ENCODE data around the gene SLC25A19. TPM values are rescaled to one million over a fixed set of nuclear protein-coding genes. Genes with fewer than 3 reads are reported as not detected.
A peak's percentile ranks its signal among the peaks of the same experiment; 100 is the strongest.
"Not testable (repeated sequence)": the region's sequence is repeated elsewhere in the genome, so short reads cannot be mapped to it uniquely, and the experiment has no call there.

Gene SLC25A19
- total and polyA plus RNA-seq, 3 donors from 2014 or later, result 34.3 to 98.0 (median 44.6) TPM

DNA sequence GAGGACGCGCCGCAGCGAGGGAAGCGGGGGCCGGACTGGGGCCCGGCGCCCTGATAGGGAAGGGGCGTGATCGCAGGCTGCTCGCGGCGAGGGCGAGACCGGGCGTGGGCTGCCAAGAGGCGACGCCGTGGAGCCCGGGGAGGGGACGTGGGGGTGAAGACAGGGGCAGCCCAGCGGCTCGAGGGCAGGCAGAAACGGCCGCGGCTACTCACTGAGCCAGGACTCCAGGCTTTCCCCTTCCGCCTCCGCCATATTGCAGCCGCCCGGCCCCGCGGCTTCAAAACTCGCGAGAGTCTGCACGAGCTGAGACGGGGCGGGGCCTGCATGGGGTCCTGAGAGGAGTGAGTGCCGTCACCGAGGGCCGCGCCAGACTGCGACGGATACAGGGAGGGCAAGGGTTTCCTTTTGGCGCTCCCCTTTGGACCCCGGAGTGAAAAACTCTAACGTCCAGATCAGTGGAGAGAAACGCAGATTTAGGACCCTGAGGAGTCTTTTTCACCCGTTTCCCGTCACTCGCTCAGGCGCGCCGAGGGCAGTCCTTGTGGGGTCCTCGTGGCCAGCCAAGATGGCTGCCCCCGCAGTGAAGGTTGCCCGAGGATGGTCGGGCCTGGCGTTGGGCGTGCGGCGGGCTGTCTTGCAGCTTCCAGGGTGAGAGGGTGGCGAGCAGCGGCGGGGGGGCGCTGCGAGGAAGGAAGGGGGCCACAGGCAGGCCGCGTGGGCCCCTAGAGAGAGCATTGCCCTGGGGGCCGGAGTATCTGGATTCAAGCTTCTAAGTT is 27.7 kb downstream of the SLC25A19 start, which contains the start of the genes GGA3 and MRPS7:
GGA3 (minus strand) TSS at position 271 of the 776 bp plus-strand sequence; CDS start at position 252, 19 bp downstream.
MRPS7 (plus strand) TSS at position 544 of the 776 bp plus-strand sequence; CDS start at position 566, 22 bp downstream.
- no peaks in the 10 kb centered on the region for H3K36me3 ChIP-seq (ENCODE audit: low read depth, missing control alignments)
- intact Hi-C loops (cut with DNase I; ENCODE audit: low total_unique reads), result no loop called here
- no peaks in the 10 kb centered on the region for H3K27me3 ChIP-seq

GRCh38 chr17:75260641-75261335 is 28.4 kb downstream of the SLC25A19 start:
- Histone ChIP-seq H3K27ac (peak overlapping the region; percentile 83 to 99), H3K9me3 (no peaks in the 10 kb centered on the region), H3K4me3 (peak overlapping the region; percentile 94 to 100), H3K36me3 (ENCODE audit: low read depth, missing control alignments) (no peaks in the 10 kb centered on the region), H3K27me3 (no peaks in the 10 kb centered on the region), H3K4me1 (peaks cover 15% of the 10 kb centered on the region)
- WGBS, 2 donors, result 3% methylated on average over 14 to 31 of the region's 31 CpGs
- no peak for DNase-seq
- TF ChIP-seq CTCF (IDR thresholded peaks at IDR 0.05) (no peak), POLR2A (IDR thresholded peaks at IDR 0.05) (no peak)
- intact Hi-C loops (cut with DNase I; ENCODE audit: low total_unique reads), result no loop called here

More for the DNA sequence above, 27.7 kb downstream of the SLC25A19 start, which contains the start of the genes GGA3 and MRPS7:
- peaks cover 15% of the 10 kb centered on the region for H3K4me1 ChIP-seq
- peak within 1 kb of the TSS; percentile 83 to 99 for H3K27ac ChIP-seq
- no peaks in the 10 kb centered on the region for H3K9me3 ChIP-seq
- DNase-seq, result peak; percentile 97
- H3K4me3 ChIP-seq, result peak within 1 kb of the TSS; percentile 94 to 100
- 0 to 1% methylated on average over 17 to 68 of the region's 69 CpGs for WGBS, 2 donors
- peak in 1 of 3 experiments; percentile 17 for TF ChIP-seq CTCF (IDR thresholded peaks at IDR 0.05)
- no peak for TF ChIP-seq POLR2A (IDR thresholded peaks at IDR 0.05)

GRCh38 chr17:75257228-75257627 is 32.0 kb downstream of the SLC25A19 start:
- H3K4me3 ChIP-seq; H3K27me3 ChIP-seq; DNase-seq; H3K27ac ChIP-seq; H3K9me3 ChIP-seq; intact Hi-C loops (cut with DNase I; ENCODE audit: low total_unique reads); H3K36me3 ChIP-seq (ENCODE audit: low read depth, missing control alignments): not testable (repeated sequence)
- H3K4me1 ChIP-seq, result peaks cover 10% of the 10 kb centered on the region
- WGBS, 2 donors, result 69 to 72% methylated on average over 2 of the region's 2 CpGs

- DNase-seq; H3K9me3 ChIP-seq; H3K27me3 ChIP-seq; H3K4me3 ChIP-seq; H3K36me3 ChIP-seq (ENCODE audit: low read depth, missing control alignments); intact Hi-C loops (cut with DNase I; ENCODE audit: low total_unique reads); H3K27ac ChIP-seq: not testable (repeated sequence)
- peaks cover 10% of the 10 kb centered on the region for H3K4me1 ChIP-seq
- 83 to 86% methylated on average over 11 of the region's 11 CpGs for WGBS, 2 donors
Observed at GRCh38 chr17:75255954-75256698, 33.1 kb downstream of the SLC25A19 start.

DNA sequence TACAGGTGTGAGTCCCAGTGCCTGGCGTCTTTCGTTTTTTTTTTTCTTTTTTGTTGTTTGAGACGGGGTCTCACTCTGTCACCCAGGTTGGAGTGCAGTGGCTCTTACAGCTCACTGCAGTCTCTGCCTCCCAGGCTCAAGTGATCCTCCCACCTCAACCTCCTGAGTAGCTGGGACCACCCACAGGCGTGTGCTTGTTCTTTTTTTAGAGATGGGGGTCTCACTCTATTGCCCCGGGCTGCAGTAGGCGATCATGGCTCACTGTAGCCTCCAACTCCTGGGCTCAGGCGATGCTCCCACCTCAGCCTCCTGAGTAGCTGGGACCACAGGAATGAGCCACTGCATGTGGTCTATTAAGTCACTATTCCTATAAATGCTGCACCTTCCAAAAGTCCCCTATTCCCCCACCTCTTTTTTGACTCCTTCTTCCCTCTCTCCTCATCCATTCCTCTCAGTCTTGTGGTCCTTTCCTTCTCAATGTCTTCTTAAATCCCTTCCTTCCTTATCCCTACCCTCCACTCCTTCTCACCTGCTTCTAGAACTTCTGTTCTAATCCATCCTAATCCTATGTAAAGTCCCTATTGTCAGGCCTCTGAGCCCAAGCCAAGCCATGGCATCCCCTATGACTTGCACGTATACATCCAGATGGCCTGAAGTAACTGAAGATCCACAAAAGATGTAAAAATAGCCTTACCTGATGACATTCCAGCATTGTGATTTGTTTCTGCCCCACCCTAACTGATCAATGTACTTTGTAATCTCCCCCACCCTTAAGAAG is 37.0 kb downstream of the SLC25A19 start:
- WGBS, 2 donors, result 84 to 92% methylated on average over 6 to 8 of the region's 8 CpGs
- H3K27me3 ChIP-seq, result no peaks in the 10 kb centered on the region
- no peaks in the 10 kb centered on the region for H3K36me3 ChIP-seq (ENCODE audit: low read depth, missing control alignments)
- no peaks in the 10 kb centered on the region for H3K9me3 ChIP-seq
- intact Hi-C loops (cut with DNase I; ENCODE audit: low total_unique reads), result no loop called here
- H3K4me1 ChIP-seq, result no peaks in the 10 kb centered on the region
- no peak for TF ChIP-seq POLR2A (IDR thresholded peaks at IDR 0.05)
- no peak for TF ChIP-seq CTCF (IDR thresholded peaks at IDR 0.05)
- DNase-seq, result no peak
- no peak overlapping the region for H3K27ac ChIP-seq
- no peak overlapping the region for H3K4me3 ChIP-seq
